ENCODE data around the gene HLA-DMB.

- peak; percentile 67 for TF ChIP-seq CTCF (conservative IDR thresholded peaks at IDR 0.05; ENCODE audit: low read depth, low read length)
- no peak for TF ChIP-seq EZH2 (IDR thresholded peaks at IDR 0.05; ENCODE audit: borderline replicate concordance, low read depth, low read length, poor library complexity, severe bottlenecking)
Measured at GRCh38 chr6:32885698-32886286, 55.0 kb downstream of the HLA-DMB start.
